ENCODE data around the gene REC114. TPM values are rescaled to one million over a fixed set of nuclear protein-coding genes. Genes with fewer than 3 reads are reported as not detected.

The REC114 gene
- total and polyA plus RNA-seq, 2 experiments from 2014 or later: not detected

DNA sequence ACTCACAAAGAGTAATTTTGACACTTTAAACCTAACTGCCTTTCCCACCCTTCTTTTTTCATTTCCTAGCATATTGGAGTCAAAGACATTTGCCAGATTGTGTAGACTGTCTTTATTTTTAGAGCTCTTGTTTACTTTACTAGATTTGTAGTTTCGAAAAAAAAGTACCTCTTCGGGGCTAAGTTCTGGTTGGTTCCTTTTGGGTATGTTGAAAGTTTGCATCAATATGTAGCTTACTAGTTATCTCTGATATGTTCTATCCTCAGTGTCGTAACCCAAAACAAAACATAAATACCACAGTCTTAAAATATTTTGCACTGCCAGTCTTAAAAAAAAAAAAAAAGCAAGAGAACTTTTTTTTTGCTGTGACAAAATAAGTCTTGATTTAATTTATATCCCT, 52.2 kb downstream of the REC114 start (continued):
- TF ChIP-seq, protein P1, sequence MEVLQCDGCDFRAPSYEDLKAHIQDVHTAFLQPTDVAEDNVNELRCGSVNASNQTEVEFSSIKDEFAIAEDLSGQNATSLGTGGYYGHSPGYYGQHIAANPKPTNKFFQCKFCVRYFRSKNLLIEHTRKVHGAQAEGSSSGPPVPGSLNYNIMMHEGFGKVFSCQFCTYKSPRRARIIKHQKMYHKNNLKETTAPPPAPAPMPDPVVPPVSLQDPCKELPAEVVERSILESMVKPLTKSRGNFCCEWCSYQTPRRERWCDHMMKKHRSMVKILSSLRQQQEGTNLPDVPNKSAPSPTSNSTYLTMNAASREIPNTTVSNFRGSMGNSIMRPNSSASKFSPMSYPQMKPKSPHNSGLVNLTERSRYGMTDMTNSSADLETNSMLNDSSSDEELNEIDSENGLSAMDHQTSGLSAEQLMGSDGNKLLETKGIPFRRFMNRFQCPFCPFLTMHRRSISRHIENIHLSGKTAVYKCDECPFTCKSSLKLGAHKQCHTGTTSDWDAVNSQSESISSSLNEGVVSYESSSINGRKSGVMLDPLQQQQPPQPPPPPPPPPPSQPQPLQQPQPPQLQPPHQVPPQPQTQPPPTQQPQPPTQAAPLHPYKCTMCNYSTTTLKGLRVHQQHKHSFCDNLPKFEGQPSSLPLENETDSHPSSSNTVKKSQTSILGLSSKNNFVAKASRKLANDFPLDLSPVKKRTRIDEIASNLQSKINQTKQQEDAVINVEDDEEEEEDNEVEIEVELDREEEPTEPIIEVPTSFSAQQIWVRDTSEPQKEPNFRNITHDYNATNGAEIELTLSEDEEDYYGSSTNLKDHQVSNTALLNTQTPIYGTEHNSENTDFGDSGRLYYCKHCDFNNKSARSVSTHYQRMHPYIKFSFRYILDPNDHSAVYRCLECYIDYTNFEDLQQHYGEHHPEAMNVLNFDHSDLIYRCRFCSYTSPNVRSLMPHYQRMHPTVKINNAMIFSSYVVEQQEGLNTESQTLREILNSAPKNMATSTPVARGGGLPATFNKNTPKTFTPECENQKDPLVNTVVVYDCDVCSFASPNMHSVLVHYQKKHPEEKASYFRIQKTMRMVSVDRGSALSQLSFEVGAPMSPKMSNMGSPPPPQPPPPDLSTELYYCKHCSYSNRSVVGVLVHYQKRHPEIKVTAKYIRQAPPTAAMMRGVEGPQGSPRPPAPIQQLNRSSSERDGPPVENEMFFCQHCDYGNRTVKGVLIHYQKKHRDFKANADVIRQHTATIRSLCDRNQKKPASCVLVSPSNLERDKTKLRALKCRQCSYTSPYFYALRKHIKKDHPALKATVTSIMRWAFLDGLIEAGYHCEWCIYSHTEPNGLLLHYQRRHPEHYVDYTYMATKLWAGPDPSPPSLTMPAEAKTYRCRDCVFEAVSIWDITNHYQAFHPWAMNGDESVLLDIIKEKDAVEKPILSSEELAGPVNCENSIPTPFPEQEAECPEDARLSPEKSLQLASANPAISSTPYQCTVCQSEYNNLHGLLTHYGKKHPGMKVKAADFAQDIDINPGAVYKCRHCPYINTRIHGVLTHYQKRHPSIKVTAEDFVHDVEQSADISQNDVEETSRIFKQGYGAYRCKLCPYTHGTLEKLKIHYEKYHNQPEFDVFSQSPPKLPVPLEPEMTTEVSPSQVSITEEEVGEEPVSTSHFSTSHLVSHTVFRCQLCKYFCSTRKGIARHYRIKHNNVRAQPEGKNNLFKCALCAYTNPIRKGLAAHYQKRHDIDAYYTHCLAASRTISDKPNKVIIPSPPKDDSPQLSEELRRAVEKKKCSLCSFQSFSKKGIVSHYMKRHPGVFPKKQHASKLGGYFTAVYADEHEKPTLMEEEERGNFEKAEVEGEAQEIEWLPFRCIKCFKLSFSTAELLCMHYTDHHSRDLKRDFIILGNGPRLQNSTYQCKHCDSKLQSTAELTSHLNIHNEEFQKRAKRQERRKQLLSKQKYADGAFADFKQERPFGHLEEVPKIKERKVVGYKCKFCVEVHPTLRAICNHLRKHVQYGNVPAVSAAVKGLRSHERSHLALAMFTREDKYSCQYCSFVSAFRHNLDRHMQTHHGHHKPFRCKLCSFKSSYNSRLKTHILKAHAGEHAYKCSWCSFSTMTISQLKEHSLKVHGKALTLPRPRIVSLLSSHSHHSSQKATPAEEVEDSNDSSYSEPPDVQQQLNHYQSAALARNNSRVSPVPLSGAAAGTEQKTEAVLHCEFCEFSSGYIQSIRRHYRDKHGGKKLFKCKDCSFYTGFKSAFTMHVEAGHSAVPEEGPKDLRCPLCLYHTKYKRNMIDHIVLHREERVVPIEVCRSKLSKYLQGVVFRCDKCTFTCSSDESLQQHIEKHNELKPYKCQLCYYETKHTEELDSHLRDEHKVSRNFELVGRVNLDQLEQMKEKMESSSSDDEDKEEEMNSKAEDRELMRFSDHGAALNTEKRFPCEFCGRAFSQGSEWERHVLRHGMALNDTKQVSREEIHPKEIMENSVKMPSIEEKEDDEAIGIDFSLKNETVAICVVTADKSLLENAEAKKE (CRISPR knock-in tag; IDR thresholded peaks at IDR 0.05): no peak
- TF ChIP-seq POLR2AphosphoS5 (IDR thresholded peaks at IDR 0.05; ENCODE audit: low read depth) (no peak), ZNF331 (CRISPR knock-in tag; IDR thresholded peaks at IDR 0.05; ENCODE audit: low read depth) (no peak), JUNB (IDR thresholded peaks at IDR 0.05; ENCODE audit: unreplicated experiment) (no peak)

DNA sequence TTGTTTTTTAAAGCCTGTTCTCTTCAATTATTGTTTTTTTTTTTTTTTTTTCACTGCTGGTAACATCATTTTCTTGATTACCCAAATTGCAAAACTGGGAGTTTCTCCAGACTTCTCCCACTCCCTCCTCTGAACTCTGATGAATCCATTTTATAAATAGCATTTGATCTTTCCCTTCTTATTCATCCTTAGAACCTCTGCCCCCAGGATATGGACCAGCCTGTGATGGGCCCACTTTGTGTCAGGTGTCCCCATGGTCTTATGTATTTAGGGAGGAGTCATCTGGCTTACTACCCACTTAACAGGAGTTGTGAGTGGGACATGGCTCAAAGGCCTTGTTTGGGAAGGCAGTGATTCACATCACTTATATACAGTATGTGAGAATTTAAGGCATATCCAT, 57.7 kb downstream of the REC114 start:
- Mint-ChIP-seq H3K36me3 (ENCODE audit: low read depth) (no peaks in the 10 kb centered on the region), H3K27ac (no peak overlapping the region), H3K4me3 (no peak overlapping the region), H3K9me3 (no peaks in the 10 kb centered on the region), H3K27me3 (ENCODE audit: insufficient read depth, low read depth, poor library complexity) (no peaks in the 10 kb centered on the region), H3K4me1 (no peaks in the 10 kb centered on the region)
- Histone ChIP-seq H3K4me2 (no peak overlapping the region), H4K20me1 (replicated peaks; ENCODE audit: insufficient read depth) (no peaks in the 10 kb centered on the region), H3K9me2 (ENCODE audit: insufficient read depth) (no peaks in the 10 kb centered on the region), H3K4me1 (ENCODE audit: insufficient read depth) (no peaks in the 10 kb centered on the region), H2AFZ (no peak overlapping the region), H3K36me3 (ENCODE audit: insufficient read depth) (no peaks in the 10 kb centered on the region), H3K27me3 (ENCODE audit: insufficient read depth) (no peaks in the 10 kb centered on the region), H3K27ac (ENCODE audit: low read depth) (no peak overlapping the region), H3K4me3 (no peak overlapping the region), H3F3A (replicated peaks; ENCODE audit: low read depth) (no peaks in the 10 kb centered on the region), H3K79me2 (replicated peaks; ENCODE audit: insufficient read depth) (no peaks in the 10 kb centered on the region)
- DNase-seq (ENCODE audit: low spot score): no peak
- no peak for ATAC-seq
- TF ChIP-seq CREB1 (CRISPR knock-in tag; IDR thresholded peaks at IDR 0.05; ENCODE audit: low read depth) (no peak), EZH2phosphoT487 (IDR thresholded peaks at IDR 0.05; ENCODE audit: unreplicated experiment) (no peak), NANOG (IDR thresholded peaks at IDR 0.05; ENCODE audit: borderline replicate concordance) (no peak), POLR2AphosphoS5 (IDR thresholded peaks at IDR 0.05; ENCODE audit: low read depth) (no peak), ZNF114 (CRISPR knock-in tag; IDR thresholded peaks at IDR 0.05) (no peak)
- TF ChIP-seq, protein P1 (CRISPR knock-in tag; IDR thresholded peaks at IDR 0.05): no peak
- TF ChIP-seq, protein P2, sequence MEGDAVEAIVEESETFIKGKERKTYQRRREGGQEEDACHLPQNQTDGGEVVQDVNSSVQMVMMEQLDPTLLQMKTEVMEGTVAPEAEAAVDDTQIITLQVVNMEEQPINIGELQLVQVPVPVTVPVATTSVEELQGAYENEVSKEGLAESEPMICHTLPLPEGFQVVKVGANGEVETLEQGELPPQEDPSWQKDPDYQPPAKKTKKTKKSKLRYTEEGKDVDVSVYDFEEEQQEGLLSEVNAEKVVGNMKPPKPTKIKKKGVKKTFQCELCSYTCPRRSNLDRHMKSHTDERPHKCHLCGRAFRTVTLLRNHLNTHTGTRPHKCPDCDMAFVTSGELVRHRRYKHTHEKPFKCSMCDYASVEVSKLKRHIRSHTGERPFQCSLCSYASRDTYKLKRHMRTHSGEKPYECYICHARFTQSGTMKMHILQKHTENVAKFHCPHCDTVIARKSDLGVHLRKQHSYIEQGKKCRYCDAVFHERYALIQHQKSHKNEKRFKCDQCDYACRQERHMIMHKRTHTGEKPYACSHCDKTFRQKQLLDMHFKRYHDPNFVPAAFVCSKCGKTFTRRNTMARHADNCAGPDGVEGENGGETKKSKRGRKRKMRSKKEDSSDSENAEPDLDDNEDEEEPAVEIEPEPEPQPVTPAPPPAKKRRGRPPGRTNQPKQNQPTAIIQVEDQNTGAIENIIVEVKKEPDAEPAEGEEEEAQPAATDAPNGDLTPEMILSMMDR (conservative IDR thresholded peaks at IDR 0.05; ENCODE audit: low read depth in 2 of 2): no peak
